Ishikawa (cell line): Measurements from ENCODE around the gene SPON1.

Experiments
- CEBPB ChIP-seq: IDR thresholded peaks from 2 replicates; pipeline ENCODE4 v1.6.1; 2012
- CREB1 ChIP-seq: IDR thresholded peaks from 2 replicates; pipeline ENCODE4 v1.6.1; 2012; ENCODE audit warnings: low read depth
- EGR1 ChIP-seq: IDR thresholded peaks from 2 replicates; pipeline ENCODE4 v1.6.1; 2012
- EP300 ChIP-seq: IDR thresholded peaks from 2 replicates; pipeline ENCODE4 v1.6.1; 2012; ENCODE audit warnings: borderline replicate concordance
- FOXM1 ChIP-seq: IDR thresholded peaks from 2 replicates; pipeline ENCODE4 v1.6.1; 2012; ENCODE audit warnings: low read depth, borderline replicate concordance
- NFIC ChIP-seq: IDR thresholded peaks from 2 replicates; pipeline ENCODE4 v1.6.1; 2012
- RAD21 ChIP-seq: IDR thresholded peaks from 2 replicates; pipeline ENCODE4 v1.6.1; 2012; ENCODE audit warnings: low read depth
- TAF1 ChIP-seq: IDR thresholded peaks from 2 replicates; pipeline ENCODE4 v1.6.1; 2012; ENCODE audit warnings: low read depth, mild to moderate bottlenecking
- TCF12 ChIP-seq: IDR thresholded peaks from 2 replicates; pipeline ENCODE4 v1.6.1; 2012; ENCODE audit warnings: low read depth
- TEAD4 ChIP-seq: IDR thresholded peaks from 2 replicates; pipeline ENCODE4 v1.6.1; 2012
- YY1 ChIP-seq: IDR thresholded peaks from 2 replicates; pipeline ENCODE4 v1.6.1; 2012; ENCODE audit warnings: low read depth
- ZBTB7A ChIP-seq: IDR thresholded peaks from 2 replicates; pipeline ENCODE4 v1.6.1; 2012; ENCODE audit warnings: low read depth
- TF ChIP-seq, protein P1 (sequence below): IDR thresholded peaks from 2 replicates; pipeline ENCODE4 v1.6.1; 2012
- TF ChIP-seq, protein P2 (sequence below): IDR thresholded peaks from 2 replicates; pipeline ENCODE4 v1.6.1; 2012; ENCODE audit warnings: low read depth, mild to moderate bottlenecking
- TF ChIP-seq, protein P3 (sequence below): IDR thresholded peaks from 2 replicates; pipeline ENCODE4 v1.6.1; 2012

Gene SPON1

DNA sequence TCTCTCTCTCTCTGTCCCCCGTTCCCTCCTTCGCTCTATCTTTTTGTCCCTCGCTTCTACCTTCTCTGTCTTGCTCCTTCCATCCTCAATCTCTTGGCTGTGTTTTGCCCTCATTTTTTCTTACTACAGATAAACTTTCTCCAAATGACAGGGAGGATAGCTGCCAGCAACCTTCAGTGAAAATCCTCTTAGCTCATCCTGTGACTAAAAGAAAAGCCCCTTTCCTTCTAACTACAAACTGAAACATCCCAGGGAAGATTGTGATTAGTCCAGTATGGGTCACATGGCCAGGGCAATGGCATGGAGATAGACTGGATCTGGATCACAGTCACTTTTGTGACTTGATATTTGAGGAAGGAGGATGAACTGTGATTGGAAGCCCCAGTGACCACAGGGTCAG lies 10.4 kb downstream of the SPON1 start:
- TF ChIP-seq NFIC = no peak
- TF ChIP-seq ZBTB7A = no peak
- TF ChIP-seq, protein P1, sequence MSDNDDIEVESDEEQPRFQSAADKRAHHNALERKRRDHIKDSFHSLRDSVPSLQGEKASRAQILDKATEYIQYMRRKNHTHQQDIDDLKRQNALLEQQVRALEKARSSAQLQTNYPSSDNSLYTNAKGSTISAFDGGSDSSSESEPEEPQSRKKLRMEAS = no peak
- no peak for TF ChIP-seq EP300
- TF ChIP-seq YY1 = no peak
- no peak for TF ChIP-seq TCF12
- TF ChIP-seq FOXM1 = no peak
- TF ChIP-seq, protein P2, sequence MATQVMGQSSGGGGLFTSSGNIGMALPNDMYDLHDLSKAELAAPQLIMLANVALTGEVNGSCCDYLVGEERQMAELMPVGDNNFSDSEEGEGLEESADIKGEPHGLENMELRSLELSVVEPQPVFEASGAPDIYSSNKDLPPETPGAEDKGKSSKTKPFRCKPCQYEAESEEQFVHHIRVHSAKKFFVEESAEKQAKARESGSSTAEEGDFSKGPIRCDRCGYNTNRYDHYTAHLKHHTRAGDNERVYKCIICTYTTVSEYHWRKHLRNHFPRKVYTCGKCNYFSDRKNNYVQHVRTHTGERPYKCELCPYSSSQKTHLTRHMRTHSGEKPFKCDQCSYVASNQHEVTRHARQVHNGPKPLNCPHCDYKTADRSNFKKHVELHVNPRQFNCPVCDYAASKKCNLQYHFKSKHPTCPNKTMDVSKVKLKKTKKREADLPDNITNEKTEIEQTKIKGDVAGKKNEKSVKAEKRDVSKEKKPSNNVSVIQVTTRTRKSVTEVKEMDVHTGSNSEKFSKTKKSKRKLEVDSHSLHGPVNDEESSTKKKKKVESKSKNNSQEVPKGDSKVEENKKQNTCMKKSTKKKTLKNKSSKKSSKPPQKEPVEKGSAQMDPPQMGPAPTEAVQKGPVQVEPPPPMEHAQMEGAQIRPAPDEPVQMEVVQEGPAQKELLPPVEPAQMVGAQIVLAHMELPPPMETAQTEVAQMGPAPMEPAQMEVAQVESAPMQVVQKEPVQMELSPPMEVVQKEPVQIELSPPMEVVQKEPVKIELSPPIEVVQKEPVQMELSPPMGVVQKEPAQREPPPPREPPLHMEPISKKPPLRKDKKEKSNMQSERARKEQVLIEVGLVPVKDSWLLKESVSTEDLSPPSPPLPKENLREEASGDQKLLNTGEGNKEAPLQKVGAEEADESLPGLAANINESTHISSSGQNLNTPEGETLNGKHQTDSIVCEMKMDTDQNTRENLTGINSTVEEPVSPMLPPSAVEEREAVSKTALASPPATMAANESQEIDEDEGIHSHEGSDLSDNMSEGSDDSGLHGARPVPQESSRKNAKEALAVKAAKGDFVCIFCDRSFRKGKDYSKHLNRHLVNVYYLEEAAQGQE = no peak
- no peak for TF ChIP-seq CREB1
- no peak for TF ChIP-seq TAF1
- TF ChIP-seq CEBPB = no peak
- TF ChIP-seq TEAD4 = no peak
- TF ChIP-seq EGR1 = no peak
- TF ChIP-seq, protein P3, sequence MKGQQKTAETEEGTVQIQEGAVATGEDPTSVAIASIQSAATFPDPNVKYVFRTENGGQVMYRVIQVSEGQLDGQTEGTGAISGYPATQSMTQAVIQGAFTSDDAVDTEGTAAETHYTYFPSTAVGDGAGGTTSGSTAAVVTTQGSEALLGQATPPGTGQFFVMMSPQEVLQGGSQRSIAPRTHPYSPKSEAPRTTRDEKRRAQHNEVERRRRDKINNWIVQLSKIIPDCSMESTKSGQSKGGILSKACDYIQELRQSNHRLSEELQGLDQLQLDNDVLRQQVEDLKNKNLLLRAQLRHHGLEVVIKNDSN = no peak
- TF ChIP-seq RAD21 = no peak

DNA sequence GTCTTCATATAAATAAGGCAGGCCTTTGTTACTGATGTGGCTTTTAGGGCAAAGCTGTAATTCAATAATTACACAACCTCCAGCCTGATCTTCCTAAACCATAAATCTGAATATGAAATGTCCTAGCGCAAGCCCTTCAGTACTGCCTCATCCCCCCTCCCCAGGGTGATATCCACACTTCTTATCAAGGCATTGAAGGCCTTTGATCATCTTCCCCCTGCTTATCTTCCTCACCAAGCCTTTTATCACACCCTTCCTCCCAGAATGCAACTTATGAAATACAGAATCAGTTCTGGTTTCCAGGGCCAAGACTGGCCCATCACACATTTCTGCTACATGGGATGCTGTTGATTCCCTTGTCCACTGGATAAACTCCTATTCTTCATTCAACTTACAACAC lies 12.1 kb downstream of the SPON1 start:
- no peak for TF ChIP-seq ZBTB7A
- no peak for TF ChIP-seq YY1
- TF ChIP-seq, protein P1 = no peak
- TF ChIP-seq TAF1 = no peak
- TF ChIP-seq, protein P3 = no peak
- TF ChIP-seq TCF12 = no peak
- no peak for TF ChIP-seq RAD21
- no peak for TF ChIP-seq EGR1

DNA sequence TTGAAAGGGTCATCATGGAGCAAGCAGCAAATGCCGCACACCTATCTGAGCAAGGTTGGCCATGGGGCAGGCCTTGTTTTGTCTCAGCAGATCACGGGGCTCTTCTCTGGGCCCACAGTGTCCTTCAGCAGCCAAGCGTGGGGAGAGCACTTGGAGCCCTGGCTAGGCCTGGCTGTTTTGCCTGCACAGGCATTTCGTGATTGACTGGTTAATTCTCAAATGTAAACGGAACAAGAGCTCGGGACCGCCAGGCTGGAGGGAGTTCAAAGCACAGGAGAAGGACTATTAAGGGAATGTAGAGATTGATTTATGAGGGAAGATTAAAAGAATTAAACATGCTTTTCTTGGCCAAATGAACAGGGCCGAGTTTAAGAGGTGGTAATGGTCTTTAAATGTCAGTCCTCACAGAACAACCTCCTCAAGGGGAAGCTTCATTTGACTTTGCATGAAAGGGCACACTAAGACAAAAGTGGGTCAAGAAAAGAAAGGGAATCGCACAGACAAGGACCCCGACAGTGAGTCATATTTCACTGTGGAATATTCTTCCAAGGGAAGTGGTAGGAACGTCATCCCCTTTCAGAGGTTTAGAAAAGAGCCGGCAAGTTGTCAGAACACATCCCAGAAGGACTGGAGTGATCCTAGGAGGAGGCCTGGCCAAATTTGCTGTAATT lies 20.7 kb downstream of the SPON1 start:
- no peak for TF ChIP-seq EGR1
- TF ChIP-seq, protein P1 = no peak
- TF ChIP-seq RAD21 = no peak
- no peak for TF ChIP-seq TCF12
- TF ChIP-seq NFIC = no peak
- TF ChIP-seq EP300 = no peak
- TF ChIP-seq, protein P2 = no peak
- no peak for TF ChIP-seq ZBTB7A
- TF ChIP-seq YY1 = no peak
- no peak for TF ChIP-seq CREB1
- TF ChIP-seq, protein P3 = no peak
- TF ChIP-seq CEBPB = no peak
- no peak for TF ChIP-seq FOXM1
- TF ChIP-seq TAF1 = no peak
- TF ChIP-seq TEAD4 = no peak

DNA sequence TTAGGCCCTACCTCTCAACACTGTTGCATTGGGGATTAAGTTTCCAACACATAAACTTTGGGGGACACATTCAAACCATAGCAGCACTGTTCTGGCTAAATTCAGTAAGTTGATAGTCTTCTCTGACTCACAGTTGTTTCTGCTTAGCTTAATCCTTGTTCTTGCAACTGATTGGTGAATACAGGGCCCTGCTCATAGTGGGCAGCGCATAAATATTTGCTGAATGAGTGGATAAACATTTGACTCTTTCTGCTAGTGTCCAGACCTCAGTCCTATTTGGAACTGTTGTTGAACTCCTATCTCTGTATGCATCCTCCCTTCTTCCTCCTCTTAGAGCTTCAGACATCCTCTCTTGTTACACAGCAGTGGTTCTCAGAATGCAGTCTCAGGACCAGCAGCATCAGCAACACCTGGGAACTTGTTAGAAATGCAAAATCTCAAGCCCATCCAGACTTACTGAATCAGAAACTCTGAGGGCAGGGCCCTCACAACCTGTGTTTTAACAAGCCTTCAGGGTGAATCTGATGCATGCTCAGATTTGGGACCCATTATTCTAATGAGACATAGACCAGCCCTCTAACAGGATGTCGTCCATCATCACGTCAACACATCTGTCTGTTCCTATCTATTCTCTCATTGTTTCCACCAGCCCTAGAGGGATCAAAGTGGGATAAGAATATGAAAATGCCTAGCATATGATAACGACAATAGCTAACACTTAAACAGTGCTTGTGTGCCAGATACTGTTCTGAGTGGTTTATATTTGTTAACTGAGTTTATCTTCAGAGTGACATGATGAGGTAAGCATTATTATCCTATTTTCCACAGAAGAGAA lies 22.3 kb downstream of the SPON1 start:
- TF ChIP-seq, protein P1 = no peak
- TF ChIP-seq NFIC (no peak), TCF12 (no peak), CREB1 (no peak), YY1 (no peak), EP300 (no peak), ZBTB7A (no peak), RAD21 (no peak), CEBPB (no peak), TAF1 (no peak), TEAD4 (no peak), FOXM1 (no peak), EGR1 (no peak)
- TF ChIP-seq, protein P2 = no peak
- TF ChIP-seq, protein P3 = no peak
